GM20000 (cell line): ENCODE results near the gene PIWIL1.

ENCODE experiments used
- DNase-seq: peaks from one replicate; pipeline ENCODE4 v3.0.0; 2012; ENCODE audit warnings: low spot score
- CTCF ChIP-seq: IDR thresholded peaks from 2 replicates; pipeline ENCODE4 v1.5.1; 2012; ENCODE audit warnings: mild to moderate bottlenecking, control low read depth; ENCODE audit errors: extremely low read depth, missing control alignments

Gene PIWIL1

GRCh38 chr12:130347588-130347987, 9.9 kb downstream of the PIWIL1 start:
- no peak for DNase-seq
- no peak for TF ChIP-seq CTCF

GRCh38 chr12:130350715-130351114, 13.0 kb downstream of the PIWIL1 start:
- no peak for TF ChIP-seq CTCF
- DNase-seq = no peak

- DNase-seq = no peak
Measured at GRCh38 chr12:130351326-130351725, 13.6 kb downstream of the PIWIL1 start.

GRCh38 chr12:130353081-130353480, 15.4 kb downstream of the PIWIL1 start:
- no peak for DNase-seq
- TF ChIP-seq CTCF = no peak

More at GRCh38 chr12:130351326-130351725, 13.6 kb downstream of the PIWIL1 start:
- TF ChIP-seq CTCF = no peak

- no peak for TF ChIP-seq CTCF
- DNase-seq = no peak
Measured at GRCh38 chr12:130354407-130354806, 16.7 kb downstream of the PIWIL1 start.

GRCh38 chr12:130356222-130356621, 18.5 kb downstream of the PIWIL1 start:
- no peak for DNase-seq
- TF ChIP-seq CTCF = no peak

GRCh38 chr12:130357241-130357640, 19.6 kb downstream of the PIWIL1 start:
- TF ChIP-seq CTCF = no peak
- DNase-seq = no peak
